GM21447 (cell line): ENCODE data around the gene HPF1.
A peak's percentile ranks its signal among the peaks of the same experiment; 100 is the strongest.
"Not testable (repeated sequence)": the region's sequence is repeated elsewhere in the genome, so short reads cannot be mapped to it uniquely, and the experiment has no call there.

Source experiments
- ATAC-seq: cut with Tn5 transposase; IDR thresholded peaks from one replicate; pipeline ENCODE4 v1.9.1; 2021; ENCODE audit not compliant: unreplicated experiment

Gene HPF1

DNA sequence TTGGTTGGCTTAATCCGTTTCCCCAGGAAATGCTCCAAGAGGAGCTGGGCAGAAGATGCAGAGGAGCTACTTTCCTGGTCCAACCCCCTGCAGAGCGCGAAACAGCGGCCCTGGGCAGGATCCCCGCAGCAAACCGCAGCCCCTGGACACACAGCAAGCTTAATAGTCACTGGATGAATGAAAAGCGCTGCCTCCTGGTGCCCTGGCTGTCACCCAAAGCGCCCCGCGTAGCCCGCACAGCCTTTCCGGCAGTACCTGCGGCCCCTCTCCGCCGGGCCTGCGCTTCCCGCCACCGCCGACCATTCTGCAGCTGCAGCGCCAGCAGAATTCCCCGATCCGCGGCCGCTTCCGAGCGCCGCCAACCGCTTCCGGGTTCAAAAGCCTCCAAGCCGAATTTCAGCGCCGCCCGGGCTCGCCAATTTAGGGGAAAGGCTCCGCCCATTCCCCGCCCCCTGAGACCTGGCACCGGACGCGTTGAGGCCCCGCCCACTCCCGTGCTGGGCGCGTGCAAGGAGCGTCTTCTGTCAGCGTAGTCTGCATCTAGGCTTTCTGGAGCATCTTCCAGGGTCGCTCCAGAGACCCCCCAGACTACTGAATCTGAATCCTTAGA lies at the start of gene HPF1:
Gene HPF1 (minus strand): TSS at position 370 of the 610 bp plus-strand sequence. CDS start 67 bp downstream, at position 303.
- ATAC-seq, result peak; percentile 94

DNA sequence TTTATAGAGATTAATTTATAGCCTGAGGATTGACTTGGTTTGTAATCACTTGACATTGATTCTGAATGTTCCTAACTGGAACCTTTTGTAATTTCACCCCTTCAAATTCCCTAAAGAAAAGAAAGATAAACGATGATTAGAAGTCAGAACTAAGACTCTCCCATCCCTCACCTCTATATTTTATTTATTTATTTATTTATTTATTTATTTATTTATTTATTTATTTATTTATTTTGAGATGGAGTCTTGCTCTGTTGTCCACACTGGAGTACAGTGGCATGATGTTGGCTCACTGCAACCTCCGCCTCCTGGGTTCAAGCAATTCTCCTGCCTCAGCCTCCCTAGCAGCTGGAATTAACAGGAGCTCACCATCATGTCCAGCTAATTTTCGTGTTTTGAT lies 49.0 kb upstream of the HPF1 start:
- not testable (repeated sequence) for ATAC-seq

DNA sequence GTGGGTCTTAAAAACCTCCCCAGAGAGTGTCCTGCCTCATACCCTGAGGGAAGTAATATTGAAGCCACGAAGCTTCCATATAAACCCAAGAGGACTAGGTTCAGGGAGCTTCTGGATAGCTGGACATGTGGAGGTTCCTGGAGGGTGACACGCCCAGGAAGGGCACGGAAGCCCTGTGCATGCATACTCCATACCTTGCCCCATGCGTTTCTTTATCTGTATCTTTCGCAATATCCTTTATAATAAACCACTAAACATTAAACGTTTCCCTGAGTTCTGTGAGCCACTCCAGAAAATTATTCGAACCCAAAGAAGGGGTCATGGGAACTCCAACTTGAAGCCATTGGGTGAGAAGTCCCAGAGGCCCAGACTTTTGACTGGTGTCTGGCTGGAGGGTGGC lies 45.7 kb upstream of the HPF1 start:
- no peak for ATAC-seq

DNA sequence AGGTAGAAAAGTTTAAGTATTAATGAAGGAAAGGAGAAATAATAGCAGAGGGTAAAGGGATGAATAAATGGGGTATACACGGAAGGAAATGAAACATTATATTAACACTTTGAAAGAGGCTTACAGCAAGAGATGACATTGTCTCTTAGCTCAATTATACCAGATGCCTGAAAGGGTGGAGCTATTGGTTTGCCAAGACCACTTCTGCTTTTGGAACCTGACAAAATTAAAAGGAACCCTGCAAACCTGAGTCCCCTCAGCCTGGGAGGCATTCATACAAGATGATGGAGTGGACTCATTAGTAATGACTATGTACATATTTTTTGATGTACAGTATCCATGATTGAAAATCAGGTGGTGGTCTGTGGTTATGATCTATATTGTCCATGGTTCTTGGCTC lies 45.1 kb upstream of the HPF1 start:
- ATAC-seq, result no peak

DNA sequence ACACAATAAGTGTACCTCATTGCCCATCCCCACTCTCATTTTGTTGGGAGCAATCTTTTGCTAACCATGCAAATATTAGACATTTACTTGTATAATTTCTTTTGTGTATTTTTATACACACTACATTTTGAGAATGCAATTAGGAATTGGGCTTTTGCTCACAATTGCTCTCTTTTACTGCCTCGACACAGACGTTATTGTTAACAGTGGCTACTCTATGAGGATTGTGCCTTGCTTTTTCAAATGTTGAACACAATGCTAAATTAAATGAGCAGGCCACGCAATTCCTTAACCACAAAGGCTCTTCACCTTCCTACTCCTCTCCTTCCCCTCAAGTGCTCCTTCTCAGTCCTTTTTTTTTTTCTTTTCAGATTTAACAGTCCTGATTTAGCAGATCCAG lies 42.8 kb upstream of the HPF1 start:
- no peak for ATAC-seq

DNA sequence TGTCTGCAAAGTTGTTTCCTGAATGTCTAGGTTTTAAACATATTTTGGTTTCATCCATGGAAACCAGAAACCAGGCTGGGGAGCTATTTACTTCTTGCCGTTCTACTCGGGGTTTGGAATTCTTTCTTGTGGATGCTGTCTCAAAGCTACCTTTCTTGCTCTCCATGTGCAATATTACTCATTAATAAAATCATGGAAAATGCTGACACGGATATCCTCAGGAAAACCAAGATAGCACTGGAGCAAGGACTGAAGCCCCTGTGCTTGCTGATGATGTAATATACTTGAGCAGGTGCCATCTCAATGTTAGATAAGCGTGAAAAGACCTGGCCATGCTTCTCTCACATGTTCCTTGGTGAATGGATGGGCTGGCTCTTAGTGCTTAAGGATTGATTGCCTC lies 41.5 kb upstream of the HPF1 start:
- ATAC-seq, result no peak

DNA sequence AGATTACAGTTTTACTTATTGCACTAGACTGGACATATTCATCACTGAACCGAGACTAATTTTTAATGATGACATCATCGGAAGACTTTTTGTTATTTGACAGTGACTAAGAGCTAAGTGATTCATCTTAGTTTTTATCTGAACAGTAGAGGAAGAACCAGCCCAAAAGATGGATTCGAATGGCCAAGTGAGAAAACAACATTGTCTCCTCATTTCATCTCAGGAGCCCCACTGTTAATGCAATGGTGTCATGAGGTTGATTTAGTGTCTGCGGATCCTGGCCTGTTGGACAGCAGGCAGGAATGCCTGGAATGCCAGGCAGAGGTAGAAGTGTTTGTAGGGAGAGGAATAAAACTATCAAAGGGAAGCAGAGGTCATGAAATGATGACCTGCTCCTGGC lies 37.8 kb upstream of the HPF1 start:
- no peak for ATAC-seq

DNA sequence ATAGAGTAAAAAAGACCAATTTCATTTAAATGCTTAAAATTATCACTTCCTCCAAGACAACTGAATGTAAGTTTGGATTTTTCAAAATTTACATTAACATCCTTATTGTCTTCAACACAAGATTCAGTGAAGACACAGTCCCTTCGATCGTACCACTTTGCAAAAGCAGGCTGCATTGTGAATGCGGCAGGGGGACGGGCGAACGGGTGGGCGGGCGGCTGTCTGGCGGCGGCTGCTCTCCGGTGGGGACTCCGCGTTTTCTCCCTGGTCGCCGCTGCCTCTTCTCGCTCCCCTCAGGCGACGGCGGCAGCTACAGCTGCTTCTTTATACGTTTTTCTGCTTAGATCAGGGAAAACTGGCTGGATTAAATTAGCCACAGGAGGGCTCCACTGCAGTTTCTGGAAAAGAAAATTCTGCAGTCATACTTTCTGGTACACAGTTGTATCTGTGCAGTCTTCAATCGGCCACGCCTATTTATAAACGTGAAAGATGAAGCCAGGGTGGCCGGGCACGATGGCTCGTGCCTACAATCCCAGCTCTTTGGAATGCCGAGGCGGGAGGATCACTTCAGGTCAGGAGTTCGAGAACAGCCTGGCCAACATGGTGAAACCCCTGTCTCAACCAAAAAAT lies 33.9 kb upstream of the HPF1 start:
- ATAC-seq, result no peak

DNA sequence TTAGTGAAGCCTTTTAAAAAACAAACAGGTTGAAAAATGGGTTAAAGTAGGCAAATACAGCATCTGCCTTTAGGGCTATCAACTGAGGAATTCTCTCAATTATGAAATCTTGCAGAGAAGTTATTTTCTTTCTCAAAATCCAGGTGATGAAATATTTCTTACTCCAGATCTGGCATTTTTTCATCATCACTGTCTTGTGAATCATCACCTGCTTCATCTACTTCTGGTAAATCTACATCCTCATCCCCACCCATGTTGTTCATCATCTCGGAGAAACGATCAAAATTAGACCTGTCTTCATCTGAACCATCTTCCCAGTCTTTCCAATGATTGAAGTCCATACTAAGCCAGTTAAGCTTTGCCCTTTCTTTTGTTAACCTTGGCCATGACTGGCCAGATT lies 33.3 kb upstream of the HPF1 start:
- ATAC-seq, result no peak

DNA sequence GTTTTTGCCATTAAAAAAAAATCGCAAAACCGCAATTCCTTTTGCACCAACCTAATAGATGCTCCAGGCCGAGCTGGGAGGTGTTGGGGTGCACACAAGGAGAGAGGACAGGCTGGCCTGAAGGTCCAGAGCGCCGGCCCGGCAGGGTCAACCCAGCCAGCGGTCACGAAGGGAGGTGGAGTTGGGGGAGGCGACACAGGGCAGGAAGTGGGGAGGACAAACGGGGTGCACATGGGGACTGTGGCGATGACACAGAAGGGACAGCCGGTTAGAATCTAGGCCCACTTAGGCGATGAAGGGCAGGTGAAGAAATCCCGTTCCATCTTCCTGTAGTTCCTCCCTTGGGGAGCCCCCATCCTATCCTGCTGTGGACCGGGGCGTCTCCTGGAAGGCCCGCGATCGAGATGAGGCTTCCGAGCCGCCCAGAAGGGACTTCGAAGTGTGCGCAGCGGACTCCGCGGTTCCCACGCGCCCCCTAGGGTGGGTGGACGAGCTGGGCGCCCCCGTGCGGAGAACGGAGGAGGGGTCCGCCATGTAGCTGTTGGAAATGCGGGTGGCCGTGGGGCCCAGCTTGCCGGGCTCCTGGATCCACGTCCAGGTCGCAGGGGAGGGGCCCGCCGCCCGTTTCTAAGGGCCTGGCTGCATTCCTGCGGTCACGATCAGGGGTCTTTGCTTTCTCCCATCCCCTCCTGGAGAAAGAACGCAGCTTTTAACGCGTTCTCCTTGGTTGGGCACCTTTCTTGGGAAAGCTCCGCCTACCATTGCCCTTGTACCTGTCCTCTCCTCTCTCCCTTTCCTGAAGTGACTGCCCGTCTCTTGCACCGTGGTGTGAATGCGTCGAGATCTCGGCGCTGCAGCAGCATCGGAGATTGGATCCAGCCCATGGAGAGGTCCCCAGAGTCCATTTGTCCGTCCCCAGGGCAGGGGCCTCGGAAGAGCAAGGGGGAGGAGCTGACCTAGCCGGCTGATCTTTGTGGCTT lies 17.0 kb upstream of the HPF1 start:
- no peak for ATAC-seq

DNA sequence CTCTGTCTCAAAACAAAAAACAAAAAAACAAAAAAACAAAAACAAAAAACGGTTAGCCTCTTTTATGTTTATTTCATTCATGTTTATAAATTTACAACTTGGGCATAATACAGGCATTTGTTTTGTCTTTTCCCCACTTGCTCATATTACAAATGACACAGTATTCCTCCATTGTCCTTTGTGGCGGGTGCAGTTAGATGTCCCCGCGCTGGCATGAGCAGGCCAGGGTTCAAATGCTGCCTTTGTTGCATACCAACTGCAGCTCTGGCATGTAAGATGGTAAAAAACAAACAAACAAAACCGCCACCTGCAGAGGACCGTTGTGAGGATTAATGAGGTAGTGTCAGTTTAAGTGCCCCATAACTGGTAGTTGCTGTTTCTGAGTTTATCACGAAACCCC lies 16.1 kb upstream of the HPF1 start:
- ATAC-seq, result no peak

DNA sequence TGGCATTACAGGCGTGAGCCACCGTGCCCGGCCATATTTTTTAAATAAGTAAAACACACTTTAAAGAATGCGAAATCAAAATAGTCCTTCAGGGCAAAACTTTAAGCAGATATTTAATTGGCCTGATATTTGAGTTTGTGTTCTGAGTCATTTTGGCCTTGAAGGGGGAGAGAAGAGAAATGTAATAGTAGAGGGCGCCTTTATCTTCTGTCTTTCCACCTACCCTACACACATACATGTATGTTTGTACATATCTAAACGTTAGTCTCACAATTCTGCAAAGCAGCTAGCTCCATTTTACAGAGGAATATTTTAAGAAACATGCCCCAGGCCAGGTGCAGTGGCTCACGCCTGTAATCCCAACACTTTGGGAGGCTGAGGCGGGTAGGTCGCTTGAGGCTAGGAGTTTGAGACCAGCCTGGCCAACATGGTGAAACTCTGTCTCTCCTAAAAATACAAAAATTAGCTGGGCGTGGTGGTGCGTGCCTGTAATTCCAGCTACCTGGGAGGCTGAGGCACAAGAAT lies 13.9 kb upstream of the HPF1 start:
- not testable (repeated sequence) for ATAC-seq

DNA sequence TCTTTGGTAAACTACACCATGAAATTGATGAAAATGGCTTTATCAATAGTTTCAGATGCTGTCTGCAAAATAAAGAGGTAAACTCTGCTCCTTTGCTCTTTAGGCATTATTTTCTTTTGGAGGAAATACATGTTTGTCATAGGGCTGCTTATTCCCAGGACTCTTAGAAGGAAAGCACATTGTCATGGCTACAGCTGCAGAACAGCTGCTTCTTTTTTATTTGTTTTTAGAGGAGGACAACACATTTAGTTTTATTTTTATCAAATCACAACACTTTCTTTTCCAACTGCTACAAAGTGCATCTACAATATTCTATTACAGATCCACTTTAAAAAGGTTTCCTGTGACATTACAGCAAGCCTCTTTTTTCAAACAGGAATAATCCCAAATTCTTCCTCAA lies 12.7 kb upstream of the HPF1 start:
- no peak for ATAC-seq

DNA sequence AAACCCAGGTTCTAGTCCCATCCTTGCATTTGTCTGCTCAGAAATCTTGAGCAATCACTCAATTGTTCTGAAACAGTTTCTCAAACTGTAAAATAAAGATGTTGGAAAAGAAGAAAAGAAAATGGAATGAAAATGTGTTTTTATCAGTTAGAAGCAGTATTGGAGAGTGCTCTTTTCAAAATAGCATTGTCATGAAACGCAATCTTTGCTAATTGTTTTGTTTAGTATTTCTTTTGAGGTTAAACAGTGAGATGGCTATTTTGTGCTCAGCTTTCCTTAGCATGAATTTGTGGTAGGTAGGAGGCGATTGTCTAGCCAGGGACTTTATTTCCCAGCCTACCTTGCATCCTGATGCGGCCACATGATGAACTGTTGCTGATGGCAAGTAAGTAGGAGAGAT lies 10.6 kb upstream of the HPF1 start:
- ATAC-seq, result no peak

DNA sequence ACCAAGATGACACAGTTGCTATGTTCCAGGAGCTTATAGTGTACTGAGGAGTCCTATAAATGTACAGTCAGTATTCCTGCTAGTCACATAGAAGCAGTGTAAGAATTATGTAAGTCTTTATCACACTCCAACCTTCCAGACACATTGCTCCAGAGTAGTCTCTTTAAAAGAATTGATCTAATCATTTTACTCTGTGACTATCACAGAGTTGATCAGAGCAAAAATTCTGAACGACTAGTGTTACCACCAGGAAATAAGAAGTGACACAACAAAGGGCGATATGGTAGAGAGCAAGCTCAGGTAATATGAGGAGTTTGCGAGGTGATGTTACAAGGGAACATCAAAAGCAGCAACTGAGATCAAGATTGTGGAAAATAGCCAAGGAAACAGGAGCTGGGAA lies 9.0 kb upstream of the HPF1 start:
- ATAC-seq, result no peak

DNA sequence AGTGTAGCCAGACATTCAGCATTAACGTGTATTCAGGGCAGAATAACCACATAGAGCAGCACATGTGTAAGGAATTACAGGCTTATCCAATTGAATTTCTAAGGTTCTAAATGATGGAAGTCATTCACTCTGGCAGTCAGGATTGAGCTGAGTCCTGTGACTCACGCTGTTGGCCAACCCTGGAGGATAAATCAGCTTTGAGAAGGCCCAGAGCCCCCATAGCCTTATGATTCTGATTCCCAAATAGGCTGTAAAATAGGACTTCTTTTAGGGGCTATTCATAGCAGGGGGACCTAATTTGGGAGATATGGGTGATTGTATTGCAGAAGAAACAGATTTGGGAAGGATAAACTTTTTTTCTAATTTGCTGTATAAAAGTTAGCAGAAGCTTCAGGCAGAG lies 8.1 kb upstream of the HPF1 start:
- ATAC-seq, result no peak

DNA sequence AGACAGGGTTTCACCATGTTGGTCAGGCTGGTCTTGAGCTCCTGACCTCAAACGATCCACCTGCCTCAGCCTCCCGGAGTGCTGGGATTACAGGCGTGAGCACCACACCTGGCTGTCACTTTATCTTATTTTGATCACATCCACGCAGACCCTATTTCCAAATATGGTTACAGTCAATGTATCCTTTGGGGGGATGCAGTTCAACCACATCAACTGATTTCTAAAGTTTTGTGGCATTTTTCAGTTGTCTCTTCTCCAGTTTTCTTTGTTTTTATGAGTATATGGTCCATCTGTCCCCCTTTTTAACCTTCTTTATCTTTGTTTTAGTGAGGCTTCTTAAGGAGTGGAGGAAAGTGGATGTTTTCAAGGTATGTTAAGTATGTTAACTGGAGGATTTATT lies 4.1 kb upstream of the HPF1 start:
- ATAC-seq, result no peak

DNA sequence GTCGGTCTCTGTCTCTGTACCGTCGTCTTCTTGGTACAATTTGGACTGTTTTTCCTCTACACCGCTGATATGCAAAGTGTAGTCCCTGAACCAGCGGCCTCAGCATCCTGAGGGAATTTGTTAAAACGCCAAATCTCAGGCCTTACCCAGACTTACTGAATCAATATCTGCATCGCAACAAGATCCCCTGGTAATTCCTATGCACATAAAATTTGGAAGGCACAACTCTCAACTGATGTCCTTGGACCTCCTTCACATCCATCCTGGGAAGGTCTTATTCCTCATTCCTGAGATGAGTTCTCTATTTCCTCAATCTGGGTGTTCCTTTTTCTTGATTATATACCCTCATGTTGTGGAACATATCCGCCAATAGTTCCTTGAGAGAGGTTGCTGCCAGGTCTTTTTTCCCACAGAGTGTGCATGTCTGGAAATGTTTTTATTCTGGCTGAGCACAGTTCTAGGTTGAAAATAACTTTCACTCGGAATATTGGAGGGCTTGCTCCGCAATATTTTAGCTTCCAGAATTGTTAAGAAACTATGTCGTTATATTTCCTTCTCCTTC lies 738 bp upstream of the HPF1 start:
- ATAC-seq, result no peak

DNA sequence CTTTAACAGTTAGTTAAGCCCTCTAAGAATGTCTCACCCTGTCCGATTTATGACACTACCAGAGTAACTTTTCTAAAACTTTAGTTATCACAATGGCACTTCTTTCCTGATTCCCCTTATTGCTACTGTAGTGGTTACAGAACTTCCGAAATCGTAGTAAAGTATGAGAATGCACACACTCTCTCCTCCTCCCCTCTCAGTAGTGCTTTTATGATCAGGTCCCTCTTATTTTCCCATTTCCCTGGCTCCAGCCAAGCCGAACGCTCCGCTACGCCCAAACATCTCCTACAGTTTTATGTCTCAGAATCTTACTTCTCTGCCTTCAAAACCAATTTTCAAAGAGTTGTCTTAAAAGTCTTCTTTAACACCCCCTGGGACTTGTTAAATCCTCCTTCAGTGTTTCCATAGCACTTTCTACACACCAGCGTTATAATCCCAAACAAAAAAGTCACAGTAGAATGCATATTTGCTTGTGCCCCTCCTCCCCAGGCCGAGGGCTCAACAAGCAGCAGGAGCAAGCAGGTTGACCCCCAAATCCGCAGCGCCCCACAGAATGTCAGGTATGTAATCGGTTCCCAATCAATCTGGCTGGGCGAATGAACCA lies 671 bp downstream of the HPF1 start:
- peak; percentile 24 for ATAC-seq

DNA sequence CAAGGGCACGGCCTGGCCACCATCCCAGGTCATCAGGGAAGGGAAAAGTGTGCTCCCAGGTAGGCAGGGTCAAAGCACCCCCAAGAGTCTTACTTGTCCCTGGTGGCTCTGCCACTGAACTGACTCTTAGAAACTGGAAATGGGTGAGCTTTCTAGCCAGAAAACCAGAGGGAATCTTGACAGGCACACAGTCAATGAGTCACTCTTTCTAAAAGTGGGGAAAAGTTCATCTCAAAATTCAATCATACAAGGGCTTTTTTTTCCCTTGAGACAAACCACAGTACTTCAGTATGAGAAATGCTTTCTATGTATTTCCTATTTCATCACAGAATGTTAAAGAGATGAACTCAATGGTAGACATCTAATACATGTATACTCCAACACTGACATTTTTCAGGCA lies 12.5 kb downstream of the HPF1 start:
- ATAC-seq, result no peak

DNA sequence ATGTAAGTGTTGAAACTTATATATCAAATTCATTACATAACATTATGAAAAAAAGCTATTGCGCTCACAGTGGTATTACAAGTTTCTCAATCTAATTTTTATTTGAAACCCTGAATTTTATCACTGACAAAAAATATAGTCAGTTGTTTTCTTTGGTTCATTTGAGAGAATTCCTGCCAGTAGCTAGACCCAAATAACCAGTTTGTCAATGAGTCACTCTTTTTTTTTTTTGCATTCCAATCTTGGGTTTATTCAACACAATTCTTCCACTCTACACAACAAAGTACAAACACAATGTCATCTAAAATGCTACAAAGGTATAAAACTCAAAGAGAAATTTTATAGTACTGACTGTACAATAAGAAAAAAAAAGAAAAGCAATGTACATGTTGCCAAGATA lies 13.1 kb downstream of the HPF1 start:
- ATAC-seq, result no peak
